ENCODE data around the gene GGTLC1.
"Not testable (repeated sequence)": the region's sequence is repeated elsewhere in the genome, so short reads cannot be mapped to it uniquely, and the experiment has no call there.

Gene GGTLC1

DNA sequence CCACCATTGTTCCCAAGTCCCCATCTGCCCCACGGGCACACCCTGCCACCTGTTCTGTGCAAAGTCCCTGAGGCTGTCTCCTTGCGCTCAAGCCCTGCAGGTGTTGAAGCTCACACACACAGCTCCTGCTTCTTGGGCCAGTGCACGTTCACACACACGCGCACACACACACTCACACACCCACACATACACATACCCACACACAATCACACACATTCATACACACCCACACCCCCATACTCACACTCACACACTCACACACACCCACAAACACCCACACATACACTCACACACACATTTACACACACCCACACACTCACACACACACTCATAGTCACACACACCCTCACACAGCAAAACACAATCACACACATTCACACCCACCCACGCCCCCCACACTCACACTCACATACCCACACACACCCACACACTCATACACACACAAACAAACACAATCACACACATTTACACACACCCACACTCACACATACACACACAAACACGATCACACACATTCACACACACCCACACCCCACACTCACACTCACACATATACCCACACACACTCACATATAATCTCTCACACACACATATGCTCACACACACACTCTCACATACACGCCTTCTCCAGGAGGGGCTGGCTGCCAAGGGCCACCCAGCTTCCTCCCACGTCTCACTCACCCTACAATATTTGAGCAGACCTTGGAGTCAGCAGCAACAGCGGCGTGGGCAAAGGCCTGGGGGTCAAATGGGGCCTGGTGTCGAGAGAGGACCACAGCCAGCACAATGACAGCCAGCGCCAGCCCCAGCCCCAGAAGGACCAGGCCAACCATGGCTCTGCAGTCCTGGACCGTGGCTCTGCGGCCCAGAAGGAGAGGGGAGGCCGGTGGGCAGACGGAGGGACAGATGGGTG lies 8.4 kb downstream of the GGTLC1 start:
- H3K27ac ChIP-seq (ENCODE audit: low read length); H3K9me3 ChIP-seq (ENCODE audit: insufficient read depth, low read depth, low read length); H3K27me3 ChIP-seq (ENCODE audit: insufficient read depth, low read length); H3K36me3 ChIP-seq (ENCODE audit: insufficient read depth, low read depth, low read length); H3K9ac ChIP-seq (ENCODE audit: low read depth, low read length); H3K4me3 ChIP-seq (ENCODE audit: low read length); H3K4me1 ChIP-seq (ENCODE audit: insufficient read depth, low read length): not testable (repeated sequence)

- H3K4me1 ChIP-seq (ENCODE audit: insufficient read depth, low read length); H3K27me3 ChIP-seq (ENCODE audit: insufficient read depth, low read length); H3K36me3 ChIP-seq (ENCODE audit: insufficient read depth, low read depth, low read length); H3K9me3 ChIP-seq (ENCODE audit: insufficient read depth, low read depth, low read length); H3K27ac ChIP-seq (ENCODE audit: low read length); H3K9ac ChIP-seq (ENCODE audit: low read depth, low read length); H3K4me3 ChIP-seq (ENCODE audit: low read length): not testable (repeated sequence)
Observed at GRCh38 chr20:23979380-23979779, 9.2 kb downstream of the GGTLC1 start.

- H3K36me3 ChIP-seq (ENCODE audit: insufficient read depth, low read depth, low read length); H3K27me3 ChIP-seq (ENCODE audit: insufficient read depth, low read length); H3K4me1 ChIP-seq (ENCODE audit: insufficient read depth, low read length); H3K9ac ChIP-seq (ENCODE audit: low read depth, low read length); H3K4me3 ChIP-seq (ENCODE audit: low read length); H3K27ac ChIP-seq (ENCODE audit: low read length); H3K9me3 ChIP-seq (ENCODE audit: insufficient read depth, low read depth, low read length): not testable (repeated sequence)
Observed at GRCh38 chr20:23978457-23978856, 10.1 kb downstream of the GGTLC1 start.

DNA sequence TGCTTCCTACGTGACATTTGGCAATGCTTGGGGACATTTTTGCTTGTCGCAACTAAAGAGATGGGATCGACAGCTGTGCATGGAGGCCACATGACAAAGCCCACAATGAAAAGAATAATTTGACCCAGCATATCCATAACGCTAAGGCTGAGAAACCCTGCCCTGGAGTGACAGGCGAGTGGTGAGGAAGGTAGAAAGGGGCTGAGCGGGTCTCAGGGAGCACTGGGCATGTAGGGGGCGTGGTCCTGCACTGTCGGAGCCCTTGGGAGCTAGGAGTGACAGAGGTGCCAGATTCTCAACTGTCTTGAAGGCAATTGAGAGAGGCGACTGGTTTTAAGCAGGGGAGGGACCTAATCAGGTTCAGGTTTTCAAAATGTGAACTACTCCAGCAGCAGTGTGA lies 13.6 kb downstream of the GGTLC1 start:
- no peaks in the 10 kb centered on the region for H3K27me3 ChIP-seq (ENCODE audit: insufficient read depth, low read length)
- H3K9me3 ChIP-seq (ENCODE audit: insufficient read depth, low read depth, low read length): no peaks in the 10 kb centered on the region
- H3K4me1 ChIP-seq (ENCODE audit: insufficient read depth, low read length): no peaks in the 10 kb centered on the region
- H3K27ac ChIP-seq (ENCODE audit: low read length): no peak overlapping the region
- H3K4me3 ChIP-seq (ENCODE audit: low read length): no peak overlapping the region
- no peak overlapping the region for H3K9ac ChIP-seq (ENCODE audit: low read depth, low read length)
- no peaks in the 10 kb centered on the region for H3K36me3 ChIP-seq (ENCODE audit: insufficient read depth, low read depth, low read length)

GRCh38 chr20:23971310-23971709 lies 17.3 kb downstream of the GGTLC1 start:
- no peaks in the 10 kb centered on the region for H3K27me3 ChIP-seq (ENCODE audit: insufficient read depth, low read length)
- H3K9me3 ChIP-seq (ENCODE audit: insufficient read depth, low read depth, low read length): 0 out of 2 replicates have a peak, but pooled peaks cover 1% of the 10 kb centered on the region
- H3K4me1 ChIP-seq (ENCODE audit: insufficient read depth, low read length): no peaks in the 10 kb centered on the region
- no peak overlapping the region for H3K4me3 ChIP-seq (ENCODE audit: low read length)
- H3K36me3 ChIP-seq (ENCODE audit: insufficient read depth, low read depth, low read length): no peaks in the 10 kb centered on the region
- H3K27ac ChIP-seq (ENCODE audit: low read length): no peak overlapping the region
- no peak overlapping the region for H3K9ac ChIP-seq (ENCODE audit: low read depth, low read length)

DNA sequence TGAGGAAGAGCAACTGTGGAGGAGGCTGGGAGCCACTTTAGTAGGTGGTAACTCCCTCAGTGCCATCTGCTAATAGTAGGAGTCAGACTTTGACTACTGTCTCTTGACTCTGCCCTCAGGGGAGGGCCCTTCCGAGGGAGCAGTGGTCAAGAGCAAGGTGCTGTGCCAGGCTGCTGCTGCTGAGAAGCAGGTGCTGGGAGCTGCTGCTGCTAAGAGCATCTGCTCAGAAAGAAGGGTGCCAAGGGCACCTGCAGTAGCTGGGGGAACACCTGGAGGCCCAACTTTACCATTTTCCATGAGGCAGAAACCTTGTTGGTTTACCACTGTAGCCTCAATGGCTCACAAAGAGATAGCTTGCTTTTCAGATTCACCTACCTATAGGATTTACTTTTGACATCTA lies 18.5 kb downstream of the GGTLC1 start:
- H3K4me1 ChIP-seq (ENCODE audit: insufficient read depth, low read length): no peaks in the 10 kb centered on the region
- H3K9ac ChIP-seq (ENCODE audit: low read depth, low read length): no peak overlapping the region
- no peaks in the 10 kb centered on the region for H3K36me3 ChIP-seq (ENCODE audit: insufficient read depth, low read depth, low read length)
- no peaks in the 10 kb centered on the region for H3K27me3 ChIP-seq (ENCODE audit: insufficient read depth, low read length)
- peaks cover 13% of the 10 kb centered on the region for H3K9me3 ChIP-seq (ENCODE audit: insufficient read depth, low read depth, low read length)
- no peak overlapping the region for H3K27ac ChIP-seq (ENCODE audit: low read length)
- H3K4me3 ChIP-seq (ENCODE audit: low read length): no peak overlapping the region

DNA sequence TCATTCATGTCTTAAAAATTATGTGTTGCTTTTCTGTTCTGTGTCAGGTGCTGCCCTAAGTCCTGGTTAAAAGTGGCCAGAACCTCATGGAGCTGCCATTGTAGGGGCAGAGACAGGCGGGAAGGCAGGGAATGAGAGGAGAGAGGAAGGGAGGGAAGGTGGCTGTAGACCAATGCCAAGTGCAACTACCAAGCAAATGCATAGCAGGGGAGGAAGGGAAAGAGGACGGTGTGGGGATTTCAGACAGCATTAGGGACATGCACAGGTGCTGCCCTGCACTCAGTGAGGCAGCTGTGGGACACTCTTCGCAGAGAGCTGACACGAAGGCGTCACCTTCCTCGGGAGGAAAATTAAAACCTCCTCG lies 21.0 kb downstream of the GGTLC1 start:
- no peaks in the 10 kb centered on the region for H3K27me3 ChIP-seq (ENCODE audit: insufficient read depth, low read length)
- H3K4me1 ChIP-seq (ENCODE audit: insufficient read depth, low read length): no peaks in the 10 kb centered on the region
- H3K9me3 ChIP-seq (ENCODE audit: insufficient read depth, low read depth, low read length): peaks cover 35% of the 10 kb centered on the region
- no peaks in the 10 kb centered on the region for H3K36me3 ChIP-seq (ENCODE audit: insufficient read depth, low read depth, low read length)
- no peak overlapping the region for H3K9ac ChIP-seq (ENCODE audit: low read depth, low read length)
- H3K27ac ChIP-seq (ENCODE audit: low read length): no peak overlapping the region
- no peak overlapping the region for H3K4me3 ChIP-seq (ENCODE audit: low read length)

DNA sequence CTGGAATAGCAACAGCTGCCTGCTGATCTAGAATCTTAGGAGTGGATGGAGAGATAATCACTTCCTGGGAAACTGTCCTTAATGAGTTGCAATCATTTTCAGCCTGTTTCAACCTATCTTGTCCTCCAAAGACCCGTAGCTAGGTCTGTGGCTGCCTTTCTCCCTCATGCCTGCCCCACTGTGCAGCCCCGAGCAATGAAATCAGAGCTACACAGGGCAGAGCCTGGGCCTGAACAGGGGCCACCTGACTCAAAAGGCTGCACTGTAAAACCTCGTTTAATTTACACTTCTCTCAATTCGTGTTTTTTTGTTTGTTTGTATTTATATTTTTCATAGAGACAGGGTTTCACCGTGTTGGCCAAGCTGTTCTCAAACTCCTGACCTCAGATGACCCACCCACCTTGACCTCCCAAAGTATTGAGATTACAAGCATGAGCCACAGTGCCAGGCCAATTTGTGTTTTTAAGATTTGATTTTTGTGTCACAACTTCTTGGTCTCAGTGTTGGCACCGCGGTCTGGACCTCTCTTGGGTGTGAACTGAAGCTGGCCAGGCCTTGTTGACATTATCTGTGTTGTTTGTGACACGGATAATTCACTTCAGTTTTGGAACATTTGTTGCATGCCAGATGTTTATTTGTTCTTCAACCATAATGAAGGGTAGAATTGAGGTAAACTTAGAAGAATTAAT lies 21.5 kb downstream of the GGTLC1 start:
- peaks cover 40% of the 10 kb centered on the region for H3K9me3 ChIP-seq (ENCODE audit: insufficient read depth, low read depth, low read length)
- no peak overlapping the region for H3K27ac ChIP-seq (ENCODE audit: low read length)

GRCh38 chr20:23966298-23966697 lies 22.3 kb downstream of the GGTLC1 start:
- H3K9me3 ChIP-seq (ENCODE audit: insufficient read depth, low read depth, low read length): peaks cover 46% of the 10 kb centered on the region
- no peaks in the 10 kb centered on the region for H3K27me3 ChIP-seq (ENCODE audit: insufficient read depth, low read length)
- H3K4me3 ChIP-seq (ENCODE audit: low read length): no peak overlapping the region
- no peaks in the 10 kb centered on the region for H3K4me1 ChIP-seq (ENCODE audit: insufficient read depth, low read length)
- H3K9ac ChIP-seq (ENCODE audit: low read depth, low read length): no peak overlapping the region
- no peaks in the 10 kb centered on the region for H3K36me3 ChIP-seq (ENCODE audit: insufficient read depth, low read depth, low read length)
- no peak overlapping the region for H3K27ac ChIP-seq (ENCODE audit: low read length)

More for the DNA sequence above, 21.5 kb downstream of the GGTLC1 start:
- H3K4me1 ChIP-seq (ENCODE audit: insufficient read depth, low read length): no peaks in the 10 kb centered on the region
- no peaks in the 10 kb centered on the region for H3K27me3 ChIP-seq (ENCODE audit: insufficient read depth, low read length)
- H3K4me3 ChIP-seq (ENCODE audit: low read length): no peak overlapping the region
- H3K9ac ChIP-seq (ENCODE audit: low read depth, low read length): no peak overlapping the region
- H3K36me3 ChIP-seq (ENCODE audit: insufficient read depth, low read depth, low read length): no peaks in the 10 kb centered on the region

DNA sequence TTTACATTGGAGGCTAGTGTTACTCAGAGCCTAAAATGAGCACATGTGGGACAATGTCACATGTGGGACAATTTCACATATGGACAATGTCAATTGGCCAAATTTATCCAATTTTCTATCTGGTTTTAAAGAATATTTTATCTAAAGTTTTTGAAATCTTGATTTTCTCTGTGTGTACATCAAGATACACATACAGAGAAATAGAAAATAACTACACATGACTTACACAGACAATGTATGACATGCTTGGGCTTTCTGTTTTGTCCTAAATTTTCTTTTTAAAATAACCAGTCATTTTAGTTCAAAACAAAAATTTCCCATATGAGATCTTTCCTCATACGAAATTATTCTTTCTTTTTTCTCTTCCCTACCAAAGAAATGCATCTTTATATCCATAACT lies 24.6 kb downstream of the GGTLC1 start:
- no peak overlapping the region for H3K9ac ChIP-seq (ENCODE audit: low read depth, low read length)
- no peaks in the 10 kb centered on the region for H3K4me1 ChIP-seq (ENCODE audit: insufficient read depth, low read length)
- H3K27me3 ChIP-seq (ENCODE audit: insufficient read depth, low read length): no peaks in the 10 kb centered on the region
- H3K36me3 ChIP-seq (ENCODE audit: insufficient read depth, low read depth, low read length): no peaks in the 10 kb centered on the region
- peaks cover 53% of the 10 kb centered on the region for H3K9me3 ChIP-seq (ENCODE audit: insufficient read depth, low read depth, low read length)
- H3K27ac ChIP-seq (ENCODE audit: low read length): no peak overlapping the region
- H3K4me3 ChIP-seq (ENCODE audit: low read length): no peak overlapping the region

GRCh38 chr20:23962272-23962671 lies 26.3 kb downstream of the GGTLC1 start:
- H3K9me3 ChIP-seq (ENCODE audit: insufficient read depth, low read depth, low read length): peaks cover 53% of the 10 kb centered on the region
- no peak overlapping the region for H3K27ac ChIP-seq (ENCODE audit: low read length)
- no peaks in the 10 kb centered on the region for H3K4me1 ChIP-seq (ENCODE audit: insufficient read depth, low read length)
- no peak overlapping the region for H3K9ac ChIP-seq (ENCODE audit: low read depth, low read length)
- no peak overlapping the region for H3K4me3 ChIP-seq (ENCODE audit: low read length)
- H3K27me3 ChIP-seq (ENCODE audit: insufficient read depth, low read length): no peaks in the 10 kb centered on the region
- H3K36me3 ChIP-seq (ENCODE audit: insufficient read depth, low read depth, low read length): no peaks in the 10 kb centered on the region

DNA sequence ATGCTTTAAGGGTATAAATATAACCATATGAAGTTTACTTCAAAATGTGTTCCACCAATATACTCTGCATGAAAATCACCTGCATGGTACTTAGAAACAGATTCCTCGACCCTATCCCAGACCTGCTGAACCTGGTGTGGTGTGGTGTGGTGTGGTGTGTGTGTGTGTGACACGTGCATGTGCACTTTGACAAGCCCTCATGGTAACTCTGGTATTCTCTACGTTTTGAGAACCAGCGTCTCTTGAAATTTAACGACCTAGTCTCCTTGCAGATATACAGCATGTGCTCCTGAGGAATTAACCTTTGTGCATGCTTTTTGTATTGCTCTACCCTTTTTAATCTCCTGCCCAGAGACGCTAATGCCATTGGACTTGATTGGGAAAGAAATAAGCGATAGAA lies 29.5 kb downstream of the GGTLC1 start:
- Histone ChIP-seq H3K27ac (ENCODE audit: low read length) (no peak overlapping the region), H3K36me3 (ENCODE audit: insufficient read depth, low read depth, low read length) (no peaks in the 10 kb centered on the region), H3K27me3 (ENCODE audit: insufficient read depth, low read length) (no peaks in the 10 kb centered on the region), H3K9ac (ENCODE audit: low read depth, low read length) (no peak overlapping the region), H3K9me3 (ENCODE audit: insufficient read depth, low read depth, low read length) (peaks cover 32% of the 10 kb centered on the region), H3K4me1 (ENCODE audit: insufficient read depth, low read length) (peaks cover 3% of the 10 kb centered on the region; the same call in 1 of the 2 replicates), H3K4me3 (ENCODE audit: low read length) (no peak overlapping the region)
